HepG2 (cell line): ENCODE results near the gene MTF1. TPM values are rescaled to one million over a fixed set of nuclear protein-coding genes. Genes with fewer than 3 reads are reported as not detected.

ENCODE experiments used
- ARHGAP35 ChIP-seq: sonication (generic); formaldehyde crosslinking; IDR thresholded peaks from 2 replicates; pipeline ENCODE4 v1.9.0; 2022; ENCODE audit warnings: mild to moderate bottlenecking, inconsistent platforms, moderate library complexity, missing genetic modification reagents, borderline replicate concordance
- CBX2 ChIP-seq, 2 experiments: fragments of 200-600 bp in 1 of 2; sonication (generic); formaldehyde crosslinking in 1 of 2; IDR thresholded peaks; 2 replicates each; pipeline versions ENCODE4 v1.7.0 to v1.8.1; 2018 to 2022; ENCODE audit warnings: low read depth in 2 of 2, low read length in 1 of 2, mild to moderate bottlenecking in 1 of 2, missing genetic modification reagents in 1 of 2
- ELF1 ChIP-seq: sonication (generic); formaldehyde crosslinking; IDR thresholded peaks from 2 replicates; pipeline ENCODE4 v1.4.0; 2020; ENCODE audit warnings: missing genetic modification reagents
- FOXJ3 ChIP-seq: sonication (generic); formaldehyde crosslinking; IDR thresholded peaks from 2 replicates; pipeline ENCODE4 v1.4.0; 2020; ENCODE audit warnings: missing genetic modification reagents, mild to moderate bottlenecking, borderline replicate concordance
- HCFC1 ChIP-seq: fragments of 150-350 bp; IDR thresholded peaks from 2 replicates; pipeline ENCODE4 v1.6.1; 2014; ENCODE audit warnings: low read depth, low read length
- HOXA7 ChIP-seq: sonication (generic); formaldehyde crosslinking; IDR thresholded peaks from 2 replicates; pipeline ENCODE4 v1.8.1; 2022; ENCODE audit warnings: mild to moderate bottlenecking, missing genetic modification reagents, moderate library complexity
- KMT2B ChIP-seq: IDR thresholded peaks from 2 replicates; pipeline ENCODE4 v1.6.1; 2016; ENCODE audit warnings: missing genetic modification reagents, missing compliant biosample characterization
- NFE2L1 ChIP-seq: sonication (generic); formaldehyde crosslinking; IDR thresholded peaks from 2 replicates; pipeline ENCODE4 v1.4.0; 2020; ENCODE audit warnings: missing genetic modification reagents, mild to moderate bottlenecking, borderline replicate concordance
- NR2F1 ChIP-seq, 2 experiments: fragments of 450-650 bp in 1 of 2; formaldehyde crosslinking in 1 of 2; IDR thresholded peaks; 2 replicates each; pipeline versions ENCODE4 v1.5.0 to v1.6.1; 2016 to 2020; ENCODE audit warnings: mild to moderate bottlenecking in 1 of 2, missing compliant biosample characterization in 1 of 2, missing genetic modification reagents in 1 of 2, moderate library complexity in 1 of 2
- PAX8 ChIP-seq: sonication (generic); formaldehyde crosslinking; IDR thresholded peaks from 2 replicates; pipeline ENCODE4 v1.8.0; 2022; ENCODE audit warnings: mild to moderate bottlenecking, missing genetic modification reagents, borderline replicate concordance
- PHB2 ChIP-seq: fragments of 450-650 bp; IDR thresholded peaks from 2 replicates; pipeline ENCODE4 v1.6.1; 2018; ENCODE audit not compliant: partially characterized antibody
- SETDB1 ChIP-seq: sonication (generic); formaldehyde crosslinking; IDR thresholded peaks from 2 replicates; pipeline ENCODE4 v1.5.1; 2020; ENCODE audit warnings: missing genetic modification reagents, mild to moderate bottlenecking, borderline replicate concordance
- SMC3 ChIP-seq: IDR thresholded peaks from 2 replicates; pipeline ENCODE4 v1.6.1; 2011; ENCODE audit warnings: low read length, improper control_type of control experiment
- TARDBP ChIP-seq: sonication (generic); formaldehyde crosslinking; IDR thresholded peaks from 2 replicates; pipeline ENCODE4 v1.8.0; 2022; ENCODE audit warnings: mild to moderate bottlenecking, missing genetic modification reagents
- U2AF2 ChIP-seq: fragments of 200-400 bp; formaldehyde crosslinking; IDR thresholded peaks from 2 replicates; pipeline ENCODE4 v1.6.1; 2017; ENCODE audit warnings: low read depth, mild to moderate bottlenecking, low read length
- ZBTB2 ChIP-seq: sonication (generic); formaldehyde crosslinking; IDR thresholded peaks from 2 replicates; pipeline ENCODE4 v1.8.0; 2022; ENCODE audit warnings: low read depth, missing genetic modification reagents
- ZBTB42 ChIP-seq: sonication (generic); formaldehyde crosslinking; IDR thresholded peaks from 2 replicates; pipeline ENCODE4 v1.5.0; 2020; ENCODE audit warnings: mild to moderate bottlenecking, missing genetic modification reagents
- ZNF205 ChIP-seq: IDR thresholded peaks from 2 replicates; pipeline ENCODE4 v1.6.1; 2018; ENCODE audit warnings: missing biosample characterization, missing genetic modification reagents
- ZNF274 ChIP-seq: sonication (generic); formaldehyde crosslinking; IDR thresholded peaks from 2 replicates; pipeline ENCODE4 v1.5.1; 2020; ENCODE audit warnings: mild to moderate bottlenecking, missing genetic modification reagents
- ZNF335 ChIP-seq: sonication (generic); formaldehyde crosslinking; IDR thresholded peaks from 2 replicates; pipeline ENCODE4 v1.4.0; 2020; ENCODE audit warnings: missing genetic modification reagents
- ZNF367 ChIP-seq: sonication (generic); formaldehyde crosslinking; IDR thresholded peaks from 2 replicates; pipeline ENCODE4 v1.4.0; 2020; ENCODE audit warnings: missing genetic modification reagents, borderline replicate concordance
- ZNF563 ChIP-seq: sonication (generic); formaldehyde crosslinking; IDR thresholded peaks from 2 replicates; pipeline ENCODE4 v1.8.0; 2022; ENCODE audit warnings: mild to moderate bottlenecking, moderate library complexity, missing genetic modification reagents
- ZNF773 ChIP-seq: sonication (generic); formaldehyde crosslinking; IDR thresholded peaks from 2 replicates; pipeline ENCODE4 v1.4.0; 2020; ENCODE audit warnings: missing genetic modification reagents, borderline replicate concordance
- ZNF790 ChIP-seq: sonication (generic); formaldehyde crosslinking; IDR thresholded peaks from 2 replicates; pipeline ENCODE4 v1.8.0; 2022; ENCODE audit warnings: missing genetic modification reagents, mild to moderate bottlenecking, borderline replicate concordance
- ZSCAN9 ChIP-seq: IDR thresholded peaks from 2 replicates; pipeline ENCODE4 v1.6.1; 2016; ENCODE audit warnings: borderline replicate concordance
- polyA plus RNA-seq, 8 experiments: library from polyadenylated mRNA; depleted of rRNA in 3 of 8; stranded (reverse) in 7 of 8; unstranded in 1 of 8; fragments of >200 nt; fragmentation: Illumina TruSeq in 4 of 8; extraction: Trizol in 4 of 8; gene quantifications; 2 replicates each; pipeline versions ENCODE4 v1.2.1 to v1.2.3, GENCODE V29; 2011 to 2016; ENCODE audit warnings: low read depth in 4 of 8, missing spikeins in 1 of 8, mixed read lengths in 1 of 8; ENCODE audit not compliant: insufficient read depth in 1 of 8
- total RNA-seq, 5 experiments: library from RNA; depleted of rRNA; stranded (reverse); fragments of >200 nt; fragmentation: Illumina TruSeq; extraction: Trizol; gene quantifications; 2 replicates each; pipeline ENCODE4 v1.2.3, GENCODE V29; 2016; ENCODE audit warnings: low read depth in 1 of 5
- TF ChIP-seq, protein P1 (sequence below): sonication (generic); formaldehyde crosslinking; IDR thresholded peaks from 2 replicates; pipeline ENCODE4 v1.4.0; 2020; ENCODE audit warnings: missing genetic modification reagents

The MTF1 gene
- total and polyA plus RNA-seq, 2 of the 13 experiments (the other 11 are each of a cell fraction or from before 2014, with no cell fraction given), result 2.4 to 3.3 TPM

DNA sequence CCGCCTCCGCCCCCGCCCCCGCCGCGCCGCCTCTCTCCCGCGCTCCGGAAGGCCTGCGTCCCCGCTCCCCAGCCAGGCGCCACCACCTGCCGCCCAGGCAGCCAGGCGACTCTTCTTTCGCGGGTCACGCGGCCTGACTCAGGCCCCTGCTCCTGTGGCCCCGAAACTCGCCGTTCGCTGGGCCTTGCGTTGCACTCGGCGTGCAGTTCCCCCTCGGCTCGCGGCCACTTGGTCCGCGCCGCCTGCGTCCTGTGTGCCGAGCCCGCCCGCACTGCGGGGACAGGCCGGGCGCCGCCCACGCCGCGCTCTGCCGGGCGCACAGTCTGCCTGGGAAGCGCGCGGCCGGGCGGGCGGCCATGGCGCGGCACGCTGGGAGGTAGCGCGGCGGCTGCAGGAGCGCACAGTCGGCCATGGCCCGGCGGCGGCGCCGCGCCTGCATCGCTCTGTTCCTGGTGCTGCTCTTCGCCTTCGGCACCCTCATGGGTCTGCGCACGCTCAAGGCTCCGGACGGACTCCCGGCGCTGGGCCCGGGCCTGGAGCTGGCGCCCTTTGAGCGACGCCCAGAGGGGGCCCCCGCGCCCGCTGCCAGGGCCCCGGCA lies 65.5 kb downstream of the MTF1 start, which contains the start of gene MANEAL (continued):
- no peak for TF ChIP-seq ARHGAP35 (CRISPR knock-in tag)
- TF ChIP-seq SMC3, result no peak
- no peak for TF ChIP-seq NFE2L1 (CRISPR knock-in tag)
- TF ChIP-seq ZNF773, result 0 out of 2 replicates have a peak, but pooled peaks have one; percentile 60
- no peak for TF ChIP-seq U2AF2
- TF ChIP-seq ELF1 (CRISPR knock-in tag), result peak; percentile 28; the same call in 1 of the 2 replicates
- TF ChIP-seq HOXA7 (CRISPR knock-in tag), result no peak
- peak; percentile 82 for TF ChIP-seq ZBTB2
- no peak for TF ChIP-seq NR2F1 (CRISPR knock-in tag; IDR thresholded peaks at IDR 0.05)
- TF ChIP-seq ZNF563 (CRISPR knock-in tag), result no peak; the same call in 1 of the 2 replicates
- no peak for TF ChIP-seq PHB2
- TF ChIP-seq ZNF335 (CRISPR knock-in tag), result no peak
- TF ChIP-seq HCFC1, result no peak
- TF ChIP-seq, protein P1, sequence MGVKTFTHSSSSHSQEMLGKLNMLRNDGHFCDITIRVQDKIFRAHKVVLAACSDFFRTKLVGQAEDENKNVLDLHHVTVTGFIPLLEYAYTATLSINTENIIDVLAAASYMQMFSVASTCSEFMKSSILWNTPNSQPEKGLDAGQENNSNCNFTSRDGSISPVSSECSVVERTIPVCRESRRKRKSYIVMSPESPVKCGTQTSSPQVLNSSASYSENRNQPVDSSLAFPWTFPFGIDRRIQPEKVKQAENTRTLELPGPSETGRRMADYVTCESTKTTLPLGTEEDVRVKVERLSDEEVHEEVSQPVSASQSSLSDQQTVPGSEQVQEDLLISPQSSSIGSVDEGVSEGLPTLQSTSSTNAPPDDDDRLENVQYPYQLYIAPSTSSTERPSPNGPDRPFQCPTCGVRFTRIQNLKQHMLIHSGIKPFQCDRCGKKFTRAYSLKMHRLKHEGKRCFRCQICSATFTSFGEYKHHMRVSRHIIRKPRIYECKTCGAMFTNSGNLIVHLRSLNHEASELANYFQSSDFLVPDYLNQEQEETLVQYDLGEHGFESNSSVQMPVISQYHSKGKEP (CRISPR knock-in tag), result 0 out of 2 replicates have a peak, but pooled peaks have one; percentile 32
- TF ChIP-seq ZNF367, result no peak
- TF ChIP-seq ZNF790, result peak; percentile 34; the same call in 1 of the 2 replicates
- no peak for TF ChIP-seq PAX8 (CRISPR knock-in tag)
- no peak for TF ChIP-seq FOXJ3 (CRISPR knock-in tag)
- TF ChIP-seq ZBTB42, result no peak
- no peak for TF ChIP-seq SETDB1 (CRISPR knock-in tag)
- 0 out of 2 replicates have a peak, but pooled peaks have one; percentile 11 for TF ChIP-seq TARDBP
- TF ChIP-seq ZSCAN9 (CRISPR knock-in tag), result no peak
- TF ChIP-seq CBX2 (IDR thresholded peaks at IDR 0.05; ENCODE audit: low read depth, low read length), result no peak
- TF ChIP-seq CBX2 (CRISPR knock-in tag; IDR thresholded peaks at IDR 0.05; ENCODE audit: low read depth), result no peak
- TF ChIP-seq ZNF205 (CRISPR knock-in tag), result no peak
- peak; percentile 87; the same call in 1 of the 2 replicates for TF ChIP-seq ZNF274 (CRISPR knock-in tag)
- no peak for TF ChIP-seq KMT2B (CRISPR knock-in tag)
